Measurements from ENCODE around the gene COBL.

DNA sequence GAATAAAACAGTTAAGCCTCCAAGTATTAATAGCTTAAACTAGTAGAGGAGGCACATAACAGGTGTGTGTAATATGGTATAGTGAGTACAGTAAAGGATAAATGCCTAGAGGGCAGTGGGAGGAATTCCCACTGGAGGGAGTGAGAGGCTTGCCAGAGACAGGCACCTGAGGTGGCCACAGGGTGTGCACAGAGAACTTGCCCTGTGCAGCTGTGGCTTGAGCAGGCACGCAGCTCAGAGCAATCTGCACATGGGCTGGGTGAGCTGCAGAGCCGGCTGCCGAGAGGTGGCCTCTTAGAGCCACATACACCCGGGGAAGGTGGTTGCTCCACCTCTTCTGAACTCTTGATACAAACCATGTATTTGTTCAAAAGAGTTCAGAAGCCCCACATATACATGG, 237.1 kb downstream of the COBL start:
- TF ChIP-seq, protein P1, sequence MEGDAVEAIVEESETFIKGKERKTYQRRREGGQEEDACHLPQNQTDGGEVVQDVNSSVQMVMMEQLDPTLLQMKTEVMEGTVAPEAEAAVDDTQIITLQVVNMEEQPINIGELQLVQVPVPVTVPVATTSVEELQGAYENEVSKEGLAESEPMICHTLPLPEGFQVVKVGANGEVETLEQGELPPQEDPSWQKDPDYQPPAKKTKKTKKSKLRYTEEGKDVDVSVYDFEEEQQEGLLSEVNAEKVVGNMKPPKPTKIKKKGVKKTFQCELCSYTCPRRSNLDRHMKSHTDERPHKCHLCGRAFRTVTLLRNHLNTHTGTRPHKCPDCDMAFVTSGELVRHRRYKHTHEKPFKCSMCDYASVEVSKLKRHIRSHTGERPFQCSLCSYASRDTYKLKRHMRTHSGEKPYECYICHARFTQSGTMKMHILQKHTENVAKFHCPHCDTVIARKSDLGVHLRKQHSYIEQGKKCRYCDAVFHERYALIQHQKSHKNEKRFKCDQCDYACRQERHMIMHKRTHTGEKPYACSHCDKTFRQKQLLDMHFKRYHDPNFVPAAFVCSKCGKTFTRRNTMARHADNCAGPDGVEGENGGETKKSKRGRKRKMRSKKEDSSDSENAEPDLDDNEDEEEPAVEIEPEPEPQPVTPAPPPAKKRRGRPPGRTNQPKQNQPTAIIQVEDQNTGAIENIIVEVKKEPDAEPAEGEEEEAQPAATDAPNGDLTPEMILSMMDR (IDR thresholded peaks at IDR 0.05), result no peak
- TF ChIP-seq POLR2A (IDR thresholded peaks at IDR 0.05), result no peak

Measured in right lobe of liver (tissue), 4 donors.